Erythroblast (primary cell): ENCODE data around the gene LLGL1.
A peak's percentile ranks its signal among the peaks of the same experiment; 100 is the strongest.

Experiments used
- GATA1 ChIP-seq: IDR thresholded peaks from 2 replicates; pipeline ENCODE4 v1.6.1; 2011; ENCODE audit warnings: low read depth, mild to moderate bottlenecking, control low read depth, low read length, moderate library complexity
- POLR2A ChIP-seq: IDR thresholded peaks from 2 replicates; pipeline ENCODE4 v1.6.1; 2011; ENCODE audit warnings: mild to moderate bottlenecking, low read length

DNA sequence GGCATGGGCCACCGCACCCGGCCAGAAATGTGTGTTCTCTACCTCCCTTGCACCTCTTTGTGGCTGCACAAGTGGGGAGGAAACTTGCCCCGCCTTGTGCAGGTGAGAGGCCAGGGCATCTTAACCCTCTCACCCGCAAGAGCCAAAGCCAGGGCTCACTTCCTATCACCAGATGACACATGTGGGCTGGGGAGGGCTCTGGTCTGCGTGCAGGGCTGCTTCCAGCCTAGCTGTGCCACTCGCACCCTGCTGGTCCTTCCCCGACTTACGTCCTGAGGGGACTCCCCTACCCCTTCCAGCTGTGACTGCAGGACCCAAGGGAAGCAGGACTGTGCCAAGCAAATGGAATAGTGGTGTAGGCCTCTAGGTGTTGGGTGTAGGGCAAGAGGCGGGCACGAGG, 41.9 kb downstream of the LLGL1 start:
- TF ChIP-seq POLR2A = peak; percentile 12
- TF ChIP-seq GATA1 = no peak
